Naive thymus-derived CD8-positive, alpha-beta T cell (primary cell): ENCODE measurements around the gene TAP1. TPM values are rescaled to one million over a fixed set of nuclear protein-coding genes. Genes with fewer than 3 reads are reported as not detected.
"Not testable (repeated sequence)": the region's sequence is repeated elsewhere in the genome, so short reads cannot be mapped to it uniquely, and the experiment has no call there.

ENCODE experiments used
- ATAC-seq, 2 donors: fragments of 150-1000 bp; cut with Tn5 transposase in 1 of 2; sonication (Bioruptor Pico), chemical (Tn5 transposase) in 1 of 2; 1 replicate in 1 of 2; 2 replicates in 1 of 2; pipeline ENCODE4 v1.10.0; 2021; ENCODE audit warnings: mild to moderate bottlenecking in 2 of 2, moderate library complexity in 2 of 2
- POLR2A ChIA-PET: fragments of 350-600 bp; sonication (Branson Sonifier 250); formaldehyde crosslinking; loops from one replicate; lab custom pipeline; 2021; ENCODE audit warnings: antibody characterized with exemption; lab: Charles Lee
- DNase-seq, 10 donors: peaks; one replicate each; pipeline versions ENCODE4 v3.0.0 to v3.0.0-alpha.2; 2020 to 2022
- H3K27ac Mint-ChIP-seq, 10 donors: one replicate each; pipeline ENCODE4 v1.8.0; 2020 to 2022; ENCODE audit warnings: mild to moderate bottlenecking in 10 of 10, mixed read lengths in 10 of 10, moderate library complexity in 4 of 10, inconsistent platforms in 1 of 10
- H3K27me3 Mint-ChIP-seq, 5 donors: one replicate each; pipeline ENCODE4 v1.8.0; 2021 to 2022; ENCODE audit warnings: mixed read lengths in 5 of 5
- H3K36me3 Mint-ChIP-seq, 3 donors: one replicate each; pipeline ENCODE4 v1.8.0; 2020 to 2022; ENCODE audit warnings: mixed read lengths in 3 of 3, mild to moderate bottlenecking in 2 of 3, inconsistent platforms in 1 of 3
- H3K4me1 Mint-ChIP-seq, 4 donors: one replicate each; pipeline ENCODE4 v1.8.0; 2021 to 2022; ENCODE audit warnings: mixed read lengths in 4 of 4
- H3K4me3 Mint-ChIP-seq, 10 donors: one replicate each; pipeline ENCODE4 v1.8.0; 2020 to 2022; ENCODE audit warnings: mild to moderate bottlenecking in 10 of 10, mixed read lengths in 10 of 10, moderate library complexity in 6 of 10, inconsistent platforms in 1 of 10
- H3K9me3 Mint-ChIP-seq, 9 donors: one replicate each; pipeline ENCODE4 v1.8.0; 2020 to 2022; ENCODE audit warnings: mixed read lengths in 9 of 9, mild to moderate bottlenecking in 3 of 9, inconsistent platforms in 1 of 9, moderate library complexity in 1 of 9
- polyA plus RNA-seq, 3 donors: library from polyadenylated mRNA; unstranded; fragments of 300-500 nt; fragmentation: Illumina TruSeq; gene quantifications; one replicate each; pipeline ENCODE4 v1.2.3, GENCODE V29; 2021
- total RNA-seq, 8 experiments: library from RNA in 2 of 8; stranded (reverse) in 2 of 8; gene quantifications; one replicate each; pipeline ENCODE4 v1.2.3 and lab custom pipeline; 2021 to 2026

The TAP1 gene
- total and polyA plus RNA-seq, 5 experiments from 2014 or later: 113 to 283 (median 197) TPM

- POLR2A ChIA-PET: no interaction called here
- H3K4me3 Mint-ChIP-seq: no peak overlapping the region
- no peak for ATAC-seq
- H3K4me1 Mint-ChIP-seq: peaks cover 0 to 5% (median 2%) of the 10 kb centered on the region in 4 donors
- H3K36me3 Mint-ChIP-seq: peaks cover 5 to 26% (median 16%) of the 10 kb centered on the region in 3 donors
- no peak for DNase-seq
- H3K9me3 Mint-ChIP-seq: no peaks in the 10 kb centered on the region
- peaks cover 0 to 3% (median 0%) of the 10 kb centered on the region in 5 donors for H3K27me3 Mint-ChIP-seq
- no peak overlapping the region for H3K27ac Mint-ChIP-seq
Observed at GRCh38 chr6:32882879-32883250, 29.4 kb upstream of the TAP1 start.

GRCh38 chr6:32880962-32881361 lies 27.5 kb upstream of the TAP1 start:
- peaks cover 5 to 28% (median 16%) of the 10 kb centered on the region in 3 donors for H3K36me3 Mint-ChIP-seq
- ATAC-seq, H3K9me3 Mint-ChIP-seq, H3K4me1 Mint-ChIP-seq, H3K4me3 Mint-ChIP-seq, POLR2A ChIA-PET, DNase-seq, H3K27ac Mint-ChIP-seq, H3K27me3 Mint-ChIP-seq: not testable (repeated sequence)

- DNase-seq (no peak), ATAC-seq (no peak)
- Mint-ChIP-seq H3K27ac (peak overlapping the region in 1 of 10 donors; percentile 49), H3K4me1 (peaks cover 0 to 2% (median 0%) of the 10 kb centered on the region in 4 donors), H3K4me3 (no peak overlapping the region), H3K36me3 (peaks cover 5 to 28% (median 16%) of the 10 kb centered on the region in 3 donors), H3K9me3 (no peaks in the 10 kb centered on the region), H3K27me3 (peaks cover 0 to 5% (median 0%) of the 10 kb centered on the region in 5 donors)
- POLR2A ChIA-PET: interaction anchor here (0.9 kb wide), 1 partner anchor 42 kb away, joined by 3 read pairs; the partner anchor contains the start of gene TAP2
Observed at GRCh38 chr6:32879691-32880090, 26.2 kb upstream of the TAP1 start.

GRCh38 chr6:32876603-32877002 lies 23.1 kb upstream of the TAP1 start:
- no peak overlapping the region for H3K27ac Mint-ChIP-seq
- peaks cover 0 to 5% (median 0%) of the 10 kb centered on the region in 5 donors for H3K27me3 Mint-ChIP-seq
- no peaks in the 10 kb centered on the region for H3K4me1 Mint-ChIP-seq
- DNase-seq (no peak), ATAC-seq (no peak)
- POLR2A ChIA-PET: interaction anchor here (1.5 kb wide), 1 partner anchor 23 kb away, joined by 4 read pairs; the partner anchor contains the start of genes PSMB9 and TAP1
- peaks cover 5 to 27% (median 16%) of the 10 kb centered on the region in 3 donors for H3K36me3 Mint-ChIP-seq
- H3K4me3 Mint-ChIP-seq: no peak overlapping the region
- peaks cover 0 to 7% (median 0%) of the 10 kb centered on the region in 9 donors for H3K9me3 Mint-ChIP-seq

- H3K27ac Mint-ChIP-seq, DNase-seq: not testable (repeated sequence)
- POLR2A ChIA-PET: interaction anchor here (1.3 kb wide), 1 partner anchor 35 kb away, joined by 6 read pairs; the partner anchor contains the start of gene TAP2
Observed at GRCh38 chr6:32873947-32874346, 20.4 kb upstream of the TAP1 start.

GRCh38 chr6:32868257-32868788 lies 14.8 kb upstream of the TAP1 start:
- H3K4me1 Mint-ChIP-seq: peaks cover 9 to 37% (median 31%) of the 10 kb centered on the region in 4 donors
- H3K4me3 Mint-ChIP-seq: peak overlapping the region in 2 of 10 donors; percentile 2
- DNase-seq (peak; percentile 75 to 92 (median 84)), ATAC-seq (peak; percentile 72 to 78)
- POLR2A ChIA-PET: interaction anchor here (0.5 to 7.2 kb wide), 8 partner anchors 9 to 104 kb away, joined by 3 to 172 read pairs (median 9); partner anchors contain the start of genes PSMB8, PSMB9, TAP1 and TAP2
- peaks cover 0 to 7% (median 0%) of the 10 kb centered on the region in 9 donors for H3K9me3 Mint-ChIP-seq
- peaks cover 0 to 1% (median 0%) of the 10 kb centered on the region in 5 donors for H3K27me3 Mint-ChIP-seq
- H3K36me3 Mint-ChIP-seq: no peaks in the 10 kb centered on the region
- peak overlapping the region in 5 of 10 donors; percentile 9 to 93 (median 87) for H3K27ac Mint-ChIP-seq

More at GRCh38 chr6:32873947-32874346, 20.4 kb upstream of the TAP1 start:
- not testable (repeated sequence) for H3K4me1 Mint-ChIP-seq, H3K27me3 Mint-ChIP-seq, ATAC-seq, H3K9me3 Mint-ChIP-seq, H3K4me3 Mint-ChIP-seq, H3K36me3 Mint-ChIP-seq

GRCh38 chr6:32867554-32868256 lies 14.2 kb upstream of the TAP1 start:
- peaks cover 0 to 5% (median 0%) of the 10 kb centered on the region in 9 donors for H3K9me3 Mint-ChIP-seq
- peak overlapping the region; percentile 68 to 96 (median 92) for H3K27ac Mint-ChIP-seq
- ATAC-seq (peak; percentile 19 to 26), DNase-seq (no peak)
- H3K36me3 Mint-ChIP-seq: peaks cover 0 to 6% (median 0%) of the 10 kb centered on the region in 3 donors
- peak overlapping the region; percentile 51 to 87 (median 68) for H3K4me3 Mint-ChIP-seq
- H3K27me3 Mint-ChIP-seq: peaks cover 0 to 1% (median 0%) of the 10 kb centered on the region in 5 donors
- POLR2A ChIA-PET: interaction anchor here (0.5 to 7.2 kb wide), 9 partner anchors 9 to 105 kb away, joined by 3 to 172 read pairs (median 5); partner anchors contain the start of genes PSMB8, PSMB9, TAP1 and TAP2
- peaks cover 9 to 37% (median 31%) of the 10 kb centered on the region in 4 donors for H3K4me1 Mint-ChIP-seq

- ATAC-seq: peak; percentile 80 to 88
- peak overlapping the region; percentile 68 to 96 (median 92) for H3K27ac Mint-ChIP-seq
- H3K4me1 Mint-ChIP-seq: peaks cover 9 to 37% (median 31%) of the 10 kb centered on the region in 4 donors
- H3K36me3 Mint-ChIP-seq: peaks cover 0 to 6% (median 0%) of the 10 kb centered on the region in 3 donors
- peaks cover 0 to 1% (median 0%) of the 10 kb centered on the region in 5 donors for H3K27me3 Mint-ChIP-seq
- peak in 4 of 10 donors; percentile 22 to 55 (median 38) for DNase-seq
- H3K4me3 Mint-ChIP-seq: peak overlapping the region; percentile 51 to 87 (median 68)
- POLR2A ChIA-PET: interaction anchor here (0.7 to 7.2 kb wide), 7 partner anchors 8 to 105 kb away, joined by 3 to 172 read pairs (median 13); partner anchors contain the start of genes PSMB8, PSMB9, TAP1 and TAP2
- H3K9me3 Mint-ChIP-seq: peaks cover 0 to 2% (median 0%) of the 10 kb centered on the region in 9 donors
Observed at GRCh38 chr6:32867022-32867477, 13.5 kb upstream of the TAP1 start.

- Mint-ChIP-seq H3K4me1 (peaks cover 10 to 40% (median 33%) of the 10 kb centered on the region in 4 donors), H3K9me3 (no peaks in the 10 kb centered on the region), H3K36me3 (peaks cover 0 to 18% (median 0%) of the 10 kb centered on the region in 3 donors), H3K27ac (peak overlapping the region; percentile 61 to 96 (median 89)), H3K27me3 (peaks cover 0 to 1% (median 0%) of the 10 kb centered on the region in 5 donors), H3K4me3 (no peak overlapping the region)
- POLR2A ChIA-PET: interaction anchor here (3.7 to 7.2 kb wide), 2 partner anchors 11 to 24 kb away, joined by 23 to 172 read pairs; partner anchors contain the start of genes PSMB8, PSMB9, TAP1 and TAP2
- DNase-seq: no peak
- no peak for ATAC-seq
Observed at GRCh38 chr6:32865724-32866443, 12.4 kb upstream of the TAP1 start.

- POLR2A ChIA-PET: interaction anchor here (3.7 kb wide), 1 partner anchor 8 kb away, joined by 23 read pairs; the partner anchor contains the start of genes PSMB9 and TAP1
- ATAC-seq (no peak), DNase-seq (no peak)
- no peaks in the 10 kb centered on the region for H3K9me3 Mint-ChIP-seq
- peaks cover 0 to 50% (median 12%) of the 10 kb centered on the region in 3 donors for H3K36me3 Mint-ChIP-seq
- peaks cover 17 to 54% (median 49%) of the 10 kb centered on the region in 4 donors for H3K4me1 Mint-ChIP-seq
- no peak overlapping the region for H3K4me3 Mint-ChIP-seq
- H3K27me3 Mint-ChIP-seq: no peaks in the 10 kb centered on the region
- peak overlapping the region in 4 of 10 donors; percentile 33 to 66 (median 55) for H3K27ac Mint-ChIP-seq
Observed at GRCh38 chr6:32862725-32863124, 9.2 kb upstream of the TAP1 start.

DNA sequence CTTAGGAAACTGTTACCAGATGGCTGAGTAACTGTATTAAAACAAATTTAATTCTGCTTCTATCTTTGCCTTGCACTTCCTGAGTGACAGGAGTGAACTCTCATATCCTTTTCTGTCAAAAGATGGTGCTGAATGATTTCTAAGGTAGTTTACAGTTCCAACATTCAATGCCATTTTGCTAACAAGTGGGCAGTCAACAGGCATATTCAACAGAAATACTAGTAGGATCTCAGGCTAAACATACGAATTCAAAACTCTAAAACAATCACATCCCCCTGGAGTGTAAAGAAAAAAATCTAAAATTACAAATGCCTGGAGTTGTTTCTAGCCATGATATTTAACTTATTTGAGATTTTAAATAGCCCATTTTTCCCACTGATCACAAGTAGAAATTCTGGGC lies 7.2 kb upstream of the TAP1 start:
- DNase-seq (no peak), ATAC-seq (no peak)
- POLR2A ChIA-PET: interaction anchor here (0.6 to 1.4 kb wide), 2 partner anchors 12 to 16 kb away, joined by 3 to 4 read pairs; no protein-coding TSS in a partner anchor
- H3K9me3 Mint-ChIP-seq: no peaks in the 10 kb centered on the region
- peaks cover 0 to 70% (median 17%) of the 10 kb centered on the region in 3 donors for H3K36me3 Mint-ChIP-seq
- H3K27ac Mint-ChIP-seq: peak overlapping the region in 9 of 10 donors; percentile 34 to 82 (median 54)
- peaks cover 19 to 52% (median 47%) of the 10 kb centered on the region in 4 donors for H3K4me1 Mint-ChIP-seq
- no peak overlapping the region for H3K4me3 Mint-ChIP-seq
- no peaks in the 10 kb centered on the region for H3K27me3 Mint-ChIP-seq
